Stimulated activated naive CD8-positive, alpha-beta T cell treated with anti-CD3 and anti-CD28 coated beads, Interleukin-15, Interleukin-2, amounts not matched to agents 100 ng/mL and 50 ng/mL, for 24 hours (primary cell): Measurements from ENCODE around the gene TSPAN5.

Experiments used
- H3K27ac Mint-ChIP-seq: one replicate; pipeline ENCODE4 v1.8.0; 2021; ENCODE audit warnings: mild to moderate bottlenecking, mixed read lengths
- H3K27me3 Mint-ChIP-seq: one replicate; pipeline ENCODE4 v1.8.0; 2021; ENCODE audit warnings: mixed read lengths
- H3K36me3 Mint-ChIP-seq: one replicate; pipeline ENCODE4 v1.8.0; 2021; ENCODE audit warnings: low read depth, mixed read lengths
- H3K4me1 Mint-ChIP-seq: one replicate; pipeline ENCODE4 v1.8.0; 2021; ENCODE audit warnings: low read depth, mixed read lengths
- H3K4me3 Mint-ChIP-seq: one replicate; pipeline ENCODE4 v1.8.0; 2021; ENCODE audit warnings: mild to moderate bottlenecking, mixed read lengths
- H3K9me3 Mint-ChIP-seq: one replicate; pipeline ENCODE4 v1.8.0; 2021; ENCODE audit warnings: mixed read lengths

Gene TSPAN5

DNA sequence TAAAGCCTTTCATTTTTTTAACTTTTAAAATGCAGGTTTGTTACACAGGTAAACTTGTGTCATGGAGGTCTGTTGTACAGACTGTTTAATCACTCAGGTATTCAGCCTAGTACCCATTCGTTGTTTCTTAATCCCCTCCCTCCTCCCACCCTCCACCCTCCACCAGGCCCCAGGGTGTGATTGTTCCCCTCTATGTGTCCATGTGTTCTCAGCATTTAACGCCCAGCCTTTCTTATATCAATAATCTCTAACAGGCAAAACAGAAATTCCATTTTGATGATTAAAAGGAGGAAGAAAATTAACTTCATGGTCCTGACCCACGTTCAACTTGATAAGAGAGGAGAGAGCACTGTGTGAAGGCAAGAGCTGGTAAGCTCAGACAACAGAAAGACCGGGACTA lies 75.1 kb downstream of the TSPAN5 start:
- no peak overlapping the region for H3K27ac Mint-ChIP-seq
- no peaks in the 10 kb centered on the region for H3K9me3 Mint-ChIP-seq
- peaks cover 24% of the 10 kb centered on the region for H3K4me1 Mint-ChIP-seq
- H3K4me3 Mint-ChIP-seq, result no peak overlapping the region
- H3K27me3 Mint-ChIP-seq, result no peaks in the 10 kb centered on the region
- H3K36me3 Mint-ChIP-seq, result peaks cover 4% of the 10 kb centered on the region

DNA sequence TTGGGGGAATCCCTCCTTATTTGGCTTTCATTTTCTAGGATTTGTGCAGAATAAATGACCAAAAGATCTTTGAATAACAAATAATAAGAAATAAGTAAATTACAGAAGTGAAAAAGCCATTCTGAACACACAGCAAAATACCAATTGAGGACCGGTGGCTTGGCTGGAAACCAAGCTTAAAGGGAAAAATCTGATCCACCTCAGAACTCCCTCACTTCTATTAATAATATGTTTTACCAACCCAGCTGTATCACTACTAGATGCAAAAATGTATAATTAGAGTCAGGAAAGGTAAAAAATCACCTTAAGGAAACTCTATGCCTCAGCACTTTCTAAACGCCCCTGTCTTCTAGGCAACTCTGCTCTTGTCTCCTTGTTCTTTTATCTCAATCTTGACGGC lies 77.3 kb downstream of the TSPAN5 start:
- Mint-ChIP-seq H3K4me3 (no peak overlapping the region), H3K9me3 (no peaks in the 10 kb centered on the region), H3K27ac (no peak overlapping the region), H3K36me3 (no peaks in the 10 kb centered on the region), H3K4me1 (peaks cover 36% of the 10 kb centered on the region), H3K27me3 (no peaks in the 10 kb centered on the region)

DNA sequence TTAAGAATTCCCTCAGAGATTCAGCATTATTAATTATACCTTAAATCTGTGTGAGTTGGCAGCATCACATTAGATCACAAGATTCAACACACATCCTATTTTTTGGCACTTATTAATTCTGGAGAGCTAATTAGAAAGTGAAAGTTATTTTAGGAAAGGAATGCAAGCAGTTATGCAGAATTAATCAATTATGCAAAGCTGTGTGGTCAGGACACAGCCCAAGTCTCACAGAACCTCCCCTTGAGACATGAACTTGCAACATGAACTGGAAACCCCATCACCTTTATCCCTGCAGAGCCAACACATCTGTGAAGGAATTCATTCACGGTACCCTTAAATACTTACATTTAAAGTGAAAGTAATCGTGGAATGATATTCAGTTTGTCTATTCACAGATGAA lies 80.5 kb downstream of the TSPAN5 start:
- no peak overlapping the region for H3K27ac Mint-ChIP-seq
- H3K27me3 Mint-ChIP-seq, result no peaks in the 10 kb centered on the region
- no peak overlapping the region for H3K4me3 Mint-ChIP-seq
- peaks cover 41% of the 10 kb centered on the region for H3K4me1 Mint-ChIP-seq
- peaks cover 22% of the 10 kb centered on the region for H3K36me3 Mint-ChIP-seq
- H3K9me3 Mint-ChIP-seq, result no peaks in the 10 kb centered on the region

GRCh38 chr4:98574816-98575215 lies 83.6 kb downstream of the TSPAN5 start:
- Mint-ChIP-seq H3K9me3 (no peaks in the 10 kb centered on the region), H3K36me3 (peaks cover 31% of the 10 kb centered on the region), H3K4me3 (no peak overlapping the region), H3K4me1 (peaks cover 55% of the 10 kb centered on the region), H3K27ac (no peak overlapping the region), H3K27me3 (no peaks in the 10 kb centered on the region)

- Mint-ChIP-seq H3K4me3 (no peak overlapping the region), H3K27ac (no peak overlapping the region), H3K27me3 (no peaks in the 10 kb centered on the region), H3K36me3 (peaks cover 31% of the 10 kb centered on the region), H3K9me3 (no peaks in the 10 kb centered on the region), H3K4me1 (peaks cover 56% of the 10 kb centered on the region)
These were observed 84.6 kb downstream of the TSPAN5 start for GRCh38 chr4:98573791-98574190.

DNA sequence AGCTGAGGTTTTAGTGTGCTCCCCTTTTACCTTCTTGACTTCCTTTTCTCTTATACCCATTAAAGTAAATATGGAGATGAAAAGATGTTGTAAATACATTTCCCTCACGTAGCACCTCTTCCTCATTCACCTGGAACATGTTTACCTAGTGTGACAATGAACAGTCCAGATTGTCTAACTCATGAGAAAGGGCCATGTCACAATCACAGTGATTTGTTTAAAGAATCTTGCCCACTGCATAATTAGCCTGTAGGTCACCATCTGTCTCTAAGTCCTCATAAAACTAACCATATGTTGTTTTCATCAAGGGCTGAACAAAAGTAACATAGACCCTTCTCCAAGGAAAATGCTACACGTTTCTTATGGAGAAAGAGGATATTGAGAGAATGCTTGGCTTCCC lies 85.7 kb downstream of the TSPAN5 start:
- no peak overlapping the region for H3K4me3 Mint-ChIP-seq
- H3K9me3 Mint-ChIP-seq, result no peaks in the 10 kb centered on the region
- peak overlapping the region; percentile 58 for H3K27ac Mint-ChIP-seq
- peaks cover 31% of the 10 kb centered on the region for H3K36me3 Mint-ChIP-seq
- H3K4me1 Mint-ChIP-seq, result peaks cover 48% of the 10 kb centered on the region
- no peaks in the 10 kb centered on the region for H3K27me3 Mint-ChIP-seq

DNA sequence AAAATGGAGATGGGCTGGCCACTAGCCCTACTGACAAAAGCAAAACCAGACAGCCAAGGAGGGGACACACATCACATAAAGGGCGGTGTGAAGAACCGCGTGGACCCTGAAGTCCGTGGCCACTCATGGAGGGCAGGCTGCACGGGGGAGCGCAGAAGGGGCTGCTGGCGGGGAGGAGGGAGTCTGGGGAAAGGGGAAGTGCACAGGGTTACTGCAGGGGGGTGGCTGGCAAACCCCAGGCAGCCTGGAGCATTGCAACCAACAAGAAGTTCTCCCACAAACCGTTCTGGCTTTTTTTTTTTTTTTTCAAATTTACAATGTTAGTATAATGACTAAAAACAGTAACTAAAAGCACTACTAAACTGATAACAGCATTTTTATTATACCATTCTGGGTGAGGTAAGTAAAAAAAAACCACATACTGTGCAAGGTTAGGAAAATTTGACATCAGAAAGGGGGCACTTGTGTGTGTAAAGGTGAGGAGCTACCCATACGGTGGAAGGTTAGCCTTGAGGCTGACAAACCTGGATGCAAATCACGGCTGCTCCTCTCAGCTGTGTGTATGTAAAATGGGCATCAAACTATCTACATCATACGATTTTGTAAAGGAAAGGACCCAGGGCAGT lies 87.1 kb downstream of the TSPAN5 start:
- Mint-ChIP-seq H3K4me3 (no peak overlapping the region), H3K9me3 (no peaks in the 10 kb centered on the region), H3K36me3 (peaks cover 31% of the 10 kb centered on the region), H3K4me1 (peaks cover 41% of the 10 kb centered on the region), H3K27ac (peak overlapping the region; percentile 96), H3K27me3 (no peaks in the 10 kb centered on the region)

GRCh38 chr4:98570151-98570797 lies 88.1 kb downstream of the TSPAN5 start:
- Mint-ChIP-seq H3K9me3 (no peaks in the 10 kb centered on the region), H3K4me1 (peaks cover 44% of the 10 kb centered on the region), H3K27ac (peak overlapping the region; percentile 96), H3K36me3 (peaks cover 27% of the 10 kb centered on the region), H3K27me3 (no peaks in the 10 kb centered on the region), H3K4me3 (peak overlapping the region; percentile 9)

GRCh38 chr4:98568941-98569663 lies 89.3 kb downstream of the TSPAN5 start:
- Mint-ChIP-seq H3K4me3 (no peak overlapping the region), H3K27ac (peak overlapping the region; percentile 38), H3K36me3 (peaks cover 18% of the 10 kb centered on the region), H3K9me3 (no peaks in the 10 kb centered on the region), H3K4me1 (peaks cover 42% of the 10 kb centered on the region), H3K27me3 (no peaks in the 10 kb centered on the region)

DNA sequence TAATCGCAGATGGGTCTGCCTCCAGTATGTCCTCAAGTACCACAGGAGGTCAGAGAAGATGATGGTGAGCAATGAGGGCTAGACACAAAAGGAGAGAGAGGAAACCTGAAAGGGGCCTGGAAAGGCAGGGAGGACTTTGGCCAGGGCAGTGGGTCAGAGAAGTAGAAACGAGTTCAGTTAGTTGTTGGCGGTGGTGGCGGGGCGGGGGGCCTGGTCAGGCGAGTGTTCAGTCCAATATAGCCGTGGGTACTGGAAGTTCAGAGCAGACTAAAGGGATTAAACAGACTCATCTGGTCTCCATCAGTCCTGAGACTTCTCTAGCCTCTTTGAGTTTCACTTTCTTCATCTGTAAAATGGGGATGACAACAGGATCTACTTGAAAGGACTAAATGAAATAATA lies 90.8 kb downstream of the TSPAN5 start:
- Mint-ChIP-seq H3K9me3 (no peaks in the 10 kb centered on the region), H3K27ac (no peak overlapping the region), H3K4me3 (no peak overlapping the region), H3K4me1 (peaks cover 38% of the 10 kb centered on the region), H3K27me3 (no peaks in the 10 kb centered on the region), H3K36me3 (peaks cover 7% of the 10 kb centered on the region)

- H3K36me3 Mint-ChIP-seq, result peaks cover 13% of the 10 kb centered on the region
These were observed 91.9 kb downstream of the TSPAN5 start for GRCh38 chr4:98566361-98567008.

GRCh38 chr4:98565681-98566301 lies 92.6 kb downstream of the TSPAN5 start:
- Mint-ChIP-seq H3K36me3 (peaks cover 16% of the 10 kb centered on the region), H3K9me3 (no peaks in the 10 kb centered on the region), H3K4me3 (no peak overlapping the region), H3K27ac (no peak overlapping the region), H3K27me3 (no peaks in the 10 kb centered on the region), H3K4me1 (peaks cover 20% of the 10 kb centered on the region)

More at GRCh38 chr4:98566361-98567008, 91.9 kb downstream of the TSPAN5 start:
- no peak overlapping the region for H3K27ac Mint-ChIP-seq
- H3K4me1 Mint-ChIP-seq, result peaks cover 27% of the 10 kb centered on the region
- H3K9me3 Mint-ChIP-seq, result no peaks in the 10 kb centered on the region
- no peaks in the 10 kb centered on the region for H3K27me3 Mint-ChIP-seq
- no peak overlapping the region for H3K4me3 Mint-ChIP-seq

DNA sequence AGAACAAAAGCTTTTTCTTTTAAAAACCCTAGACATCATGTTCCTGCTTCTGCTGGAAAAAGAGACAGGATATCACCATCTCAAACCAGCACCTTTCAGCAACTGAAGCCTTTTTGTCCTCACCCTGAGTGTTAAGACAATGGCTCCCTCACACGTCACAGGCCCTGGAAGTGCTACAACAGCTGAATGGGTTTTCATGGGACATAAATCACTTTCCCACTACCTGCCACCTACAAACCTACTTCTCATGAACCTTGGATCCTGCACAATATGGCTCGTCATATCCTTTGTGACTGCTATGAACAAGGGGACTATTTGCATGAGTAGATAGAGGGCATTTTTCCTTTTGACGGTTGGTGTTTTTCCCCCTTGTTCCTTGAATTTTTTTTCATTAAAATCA lies 93.6 kb downstream of the TSPAN5 start:
- peaks cover 10% of the 10 kb centered on the region for H3K36me3 Mint-ChIP-seq
- H3K9me3 Mint-ChIP-seq, result no peaks in the 10 kb centered on the region
- H3K4me3 Mint-ChIP-seq, result no peak overlapping the region
- peaks cover 14% of the 10 kb centered on the region for H3K4me1 Mint-ChIP-seq
- no peak overlapping the region for H3K27ac Mint-ChIP-seq
- H3K27me3 Mint-ChIP-seq, result no peaks in the 10 kb centered on the region

DNA sequence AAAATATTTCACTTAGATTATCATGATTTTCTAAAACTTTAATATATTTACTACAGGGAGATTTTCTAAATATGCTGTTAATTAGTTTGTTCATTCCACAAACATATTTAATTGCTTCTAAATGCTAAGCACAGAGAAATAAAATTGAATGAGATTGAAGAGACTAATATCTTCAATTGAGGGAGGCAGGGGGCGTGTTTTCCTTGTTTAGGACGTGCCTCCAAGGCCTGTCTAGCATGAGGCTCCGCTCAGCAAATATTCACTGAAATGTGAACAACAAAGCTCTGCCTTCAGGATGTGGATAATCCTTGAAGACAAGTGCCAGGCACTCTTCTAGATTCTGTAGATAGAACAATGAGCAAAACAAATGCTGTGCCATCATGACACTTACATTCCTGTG lies 98.1 kb downstream of the TSPAN5 start:
- H3K27me3 Mint-ChIP-seq, result no peaks in the 10 kb centered on the region
- H3K4me1 Mint-ChIP-seq, result peaks cover 16% of the 10 kb centered on the region
- no peaks in the 10 kb centered on the region for H3K9me3 Mint-ChIP-seq
- no peak overlapping the region for H3K4me3 Mint-ChIP-seq
- H3K27ac Mint-ChIP-seq, result no peak overlapping the region
- H3K36me3 Mint-ChIP-seq, result peaks cover 11% of the 10 kb centered on the region
